WI38 (cell line): Measurements from ENCODE around the gene DDX42.

Experiments
- H3K4me3 ChIP-seq: 2 replicates; pipeline ENCODE4 v1.5.1; 2011; ENCODE audit warnings: low read depth, mild to moderate bottlenecking, control low read depth, low read length
- TF ChIP-seq, protein P1 (sequence below): IDR thresholded peaks from 2 replicates; pipeline ENCODE4 v1.5.1; 2012; ENCODE audit warnings: low read depth, mild to moderate bottlenecking, control low read depth, low read length

Gene DDX42

DNA sequence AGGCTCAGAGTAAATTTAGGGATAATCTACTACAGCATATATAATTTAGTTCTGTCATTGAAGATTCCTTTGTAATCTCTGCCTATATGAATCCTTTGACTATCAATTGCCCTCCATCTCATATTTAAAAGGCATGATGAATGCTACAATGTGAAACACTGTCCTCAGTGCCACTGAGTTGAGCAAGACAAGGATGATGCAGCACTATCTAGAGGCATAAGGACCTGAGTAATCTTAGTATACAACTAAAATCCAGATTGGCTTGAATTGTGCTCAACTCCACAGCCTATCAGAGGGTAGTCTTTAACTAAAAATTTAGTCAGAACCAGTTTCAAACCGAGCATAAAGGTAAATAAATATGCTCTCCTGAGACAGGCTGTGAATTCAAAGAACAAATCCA lies 20.8 kb upstream of the DDX42 start:
- no peak overlapping the region for H3K4me3 ChIP-seq
- TF ChIP-seq, protein P1, sequence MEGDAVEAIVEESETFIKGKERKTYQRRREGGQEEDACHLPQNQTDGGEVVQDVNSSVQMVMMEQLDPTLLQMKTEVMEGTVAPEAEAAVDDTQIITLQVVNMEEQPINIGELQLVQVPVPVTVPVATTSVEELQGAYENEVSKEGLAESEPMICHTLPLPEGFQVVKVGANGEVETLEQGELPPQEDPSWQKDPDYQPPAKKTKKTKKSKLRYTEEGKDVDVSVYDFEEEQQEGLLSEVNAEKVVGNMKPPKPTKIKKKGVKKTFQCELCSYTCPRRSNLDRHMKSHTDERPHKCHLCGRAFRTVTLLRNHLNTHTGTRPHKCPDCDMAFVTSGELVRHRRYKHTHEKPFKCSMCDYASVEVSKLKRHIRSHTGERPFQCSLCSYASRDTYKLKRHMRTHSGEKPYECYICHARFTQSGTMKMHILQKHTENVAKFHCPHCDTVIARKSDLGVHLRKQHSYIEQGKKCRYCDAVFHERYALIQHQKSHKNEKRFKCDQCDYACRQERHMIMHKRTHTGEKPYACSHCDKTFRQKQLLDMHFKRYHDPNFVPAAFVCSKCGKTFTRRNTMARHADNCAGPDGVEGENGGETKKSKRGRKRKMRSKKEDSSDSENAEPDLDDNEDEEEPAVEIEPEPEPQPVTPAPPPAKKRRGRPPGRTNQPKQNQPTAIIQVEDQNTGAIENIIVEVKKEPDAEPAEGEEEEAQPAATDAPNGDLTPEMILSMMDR: no peak

DNA sequence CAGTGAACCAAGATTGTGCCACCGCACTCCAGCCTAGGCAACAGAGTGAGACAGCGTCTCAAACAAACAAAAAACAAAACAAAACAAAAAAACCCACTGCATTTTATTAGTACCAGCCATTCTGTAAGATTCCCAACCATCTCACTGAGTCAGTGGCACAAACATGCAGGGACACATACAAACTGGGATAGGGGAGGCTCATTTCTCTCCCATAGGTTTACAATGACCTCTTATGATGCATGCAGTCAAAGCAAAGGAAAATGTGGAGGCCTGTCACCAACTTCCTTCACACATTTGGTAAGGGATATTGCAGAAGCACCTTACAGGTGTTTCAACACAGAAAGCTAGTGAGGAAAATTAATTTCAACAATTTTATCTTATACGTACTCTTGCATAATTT lies 19.9 kb upstream of the DDX42 start:
- H3K4me3 ChIP-seq: no peak overlapping the region
- TF ChIP-seq, protein P1: no peak

DNA sequence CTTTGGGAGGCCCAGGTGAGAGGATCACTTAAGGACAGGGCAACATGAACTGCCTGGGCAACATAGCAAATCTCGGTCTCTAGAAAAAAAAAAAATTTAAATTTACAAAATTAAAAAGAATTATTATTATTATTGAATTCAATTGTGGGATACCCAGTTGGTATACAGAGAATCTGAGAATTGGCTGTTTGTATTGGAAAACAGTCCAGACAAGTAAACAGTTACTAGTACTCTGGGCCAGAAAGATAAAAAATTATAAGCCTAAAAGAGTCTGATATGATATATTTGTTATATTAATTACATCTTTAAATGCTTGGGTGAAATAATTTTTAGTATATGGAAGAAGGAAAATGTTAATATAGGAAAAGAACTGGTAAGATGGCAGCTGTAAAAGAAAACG lies 15.5 kb upstream of the DDX42 start:
- TF ChIP-seq, protein P1: no peak
- no peak overlapping the region for H3K4me3 ChIP-seq

DNA sequence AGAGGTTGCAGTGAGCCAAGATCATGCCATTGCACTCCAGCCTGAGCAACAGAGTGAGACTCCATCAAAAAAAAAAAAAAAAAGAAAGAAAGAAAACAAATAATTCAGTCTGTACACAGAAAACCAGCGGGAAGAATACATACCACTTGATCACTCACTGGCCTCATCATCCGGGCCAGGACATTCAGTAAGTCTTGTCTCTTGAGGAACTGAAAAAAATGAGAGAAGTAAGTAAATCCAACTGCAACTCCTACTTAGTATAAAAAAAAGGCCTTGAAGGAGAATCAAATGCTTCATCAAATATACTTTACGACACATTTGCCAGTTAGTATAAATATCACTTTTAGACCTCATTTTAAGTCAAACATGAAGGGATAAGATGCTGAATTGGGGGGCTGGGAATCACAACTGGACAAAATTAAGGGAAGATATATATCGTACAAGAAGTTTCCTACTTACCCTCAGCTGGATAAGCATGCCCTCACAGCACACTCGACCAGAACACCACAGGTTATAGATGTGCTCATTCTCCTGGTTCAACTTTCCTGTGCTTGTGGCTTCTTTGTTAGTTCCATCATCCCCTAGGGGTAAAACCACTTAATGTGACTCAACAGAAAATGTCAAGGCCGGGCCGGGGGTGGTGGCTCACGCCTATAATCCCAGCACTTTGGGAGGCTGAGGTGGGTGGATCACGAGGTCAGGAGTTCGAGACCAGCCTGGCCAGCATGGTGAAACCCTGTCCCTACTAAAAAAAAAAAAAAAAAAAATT lies 13.0 kb upstream of the DDX42 start:
- no peak overlapping the region for H3K4me3 ChIP-seq
- TF ChIP-seq, protein P1: no peak

DNA sequence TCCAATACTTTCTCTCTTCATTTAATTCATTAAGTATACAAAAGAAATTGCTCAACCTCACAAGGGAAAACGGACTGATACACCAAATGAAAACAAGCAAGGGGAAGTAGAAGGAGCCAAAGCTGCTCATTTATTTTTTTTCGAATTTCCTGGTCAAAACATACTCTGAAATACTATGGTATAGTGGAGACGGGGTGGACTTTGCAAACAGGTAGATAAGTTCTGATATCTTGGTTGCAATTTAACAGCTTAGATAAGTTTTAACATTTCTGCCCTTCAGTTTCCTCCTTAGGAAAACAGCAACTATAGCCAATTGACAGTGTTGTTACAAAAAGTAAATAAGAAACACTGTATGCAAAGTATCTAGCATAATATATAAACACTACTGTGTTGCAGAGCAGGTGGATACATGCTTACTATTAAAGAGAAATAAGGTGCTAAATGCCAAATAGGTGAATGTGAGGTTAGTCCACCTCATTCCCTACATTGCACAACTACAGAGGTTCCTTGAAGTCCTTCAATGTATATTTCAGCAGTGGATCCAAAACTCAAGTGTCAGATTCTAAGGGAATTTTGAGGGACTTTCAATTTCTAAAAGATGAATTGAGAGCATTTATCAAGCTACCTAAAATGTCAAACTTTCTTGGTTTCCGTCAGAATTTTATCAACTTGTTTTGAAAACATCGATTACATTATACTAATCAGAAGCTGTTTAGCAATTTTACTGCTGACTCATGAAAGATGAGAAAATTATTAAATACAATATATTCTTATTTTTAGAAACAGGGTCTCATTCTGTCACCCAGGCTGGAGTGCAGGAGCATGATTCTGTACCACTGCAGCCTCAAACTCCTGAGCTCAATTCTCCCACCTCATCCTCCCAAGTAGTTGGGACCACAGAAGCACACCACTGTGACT lies 11.6 kb upstream of the DDX42 start:
- H3K4me3 ChIP-seq: no peak overlapping the region
- TF ChIP-seq, protein P1: no peak

DNA sequence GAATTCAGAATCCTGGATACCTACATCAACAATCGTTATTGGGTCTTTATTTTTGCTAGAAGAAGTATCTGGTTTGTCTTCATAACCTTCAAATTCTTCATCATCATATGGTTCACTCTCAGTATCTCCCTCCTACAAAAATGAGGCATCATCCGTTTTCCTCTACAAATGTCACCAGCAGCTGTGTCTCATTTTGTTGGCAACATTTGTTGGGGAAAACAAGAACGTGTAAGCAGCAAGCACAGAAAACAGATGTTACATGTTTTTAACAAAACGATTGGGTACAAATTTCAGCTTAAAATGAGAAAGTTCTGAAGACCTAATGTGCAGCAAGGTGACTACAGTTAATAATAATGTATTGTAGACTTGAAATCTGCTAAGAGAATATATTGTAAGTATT lies 9.3 kb upstream of the DDX42 start:
- TF ChIP-seq, protein P1: no peak

DNA sequence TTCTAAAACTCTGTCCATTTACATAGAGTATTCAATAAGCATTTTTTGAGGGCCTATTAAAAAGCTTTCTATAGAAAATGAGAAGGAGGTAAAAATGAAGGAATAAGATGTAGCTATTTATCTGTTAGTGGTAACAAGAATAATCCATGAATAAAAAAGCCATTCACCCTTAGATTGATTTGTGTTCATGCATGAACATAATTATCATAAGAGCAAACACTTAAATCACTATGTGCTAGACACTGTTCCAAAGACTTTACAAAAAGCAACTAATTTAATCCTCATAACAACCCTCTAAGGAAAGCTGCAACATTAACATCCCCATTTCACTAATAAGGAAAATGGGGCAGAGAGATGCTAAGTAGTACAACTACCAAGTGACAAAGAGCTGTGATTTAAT lies 7.2 kb upstream of the DDX42 start:
- no peak overlapping the region for H3K4me3 ChIP-seq
- TF ChIP-seq, protein P1: no peak

More for the DNA sequence above, 9.3 kb upstream of the DDX42 start:
- H3K4me3 ChIP-seq: no peak overlapping the region
